ENCODE results near the gene CDK1. TPM values are rescaled to one million over a fixed set of nuclear protein-coding genes. Genes with fewer than 3 reads are reported as not detected.

CDK1 gene
- polyA plus RNA-seq, 1 donor (not counting 4 experiments of a cell fraction or from before 2014, with no cell fraction given): 43.8 TPM

DNA sequence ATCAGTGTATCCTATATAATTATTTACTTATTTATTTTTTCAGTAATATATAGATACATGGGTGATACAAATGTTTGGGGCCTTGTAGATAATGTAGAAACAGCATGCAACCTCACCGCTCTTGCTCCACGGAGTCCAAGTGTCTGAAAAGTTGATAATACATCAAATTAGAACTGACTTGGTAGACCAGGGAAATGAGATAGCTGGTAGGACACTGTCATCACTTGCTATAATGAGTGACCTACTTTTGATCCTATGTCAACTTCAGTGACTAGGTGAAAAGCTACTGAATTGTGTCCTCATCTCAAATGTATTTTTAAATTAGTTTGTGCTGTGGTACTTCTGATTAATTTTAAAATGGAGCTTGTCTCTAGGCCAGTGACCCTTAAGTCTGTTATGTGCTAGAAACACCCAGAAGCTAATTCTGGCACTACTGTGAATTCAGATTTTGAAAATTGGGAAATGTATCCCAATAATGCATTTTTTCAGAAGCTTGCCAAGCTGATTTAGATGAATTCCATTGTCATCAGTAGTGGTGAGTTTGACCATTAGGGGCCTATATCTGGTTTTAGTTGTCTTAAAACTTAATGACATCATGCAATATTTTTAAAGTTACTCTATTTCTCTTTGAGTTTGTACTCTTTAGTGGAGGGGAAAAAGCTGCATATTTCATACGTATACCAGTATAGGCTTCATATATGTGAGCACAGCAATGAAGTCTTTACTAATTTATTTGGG is 17.4 kb downstream of the CDK1 start:
- TF ChIP-seq, protein P1, sequence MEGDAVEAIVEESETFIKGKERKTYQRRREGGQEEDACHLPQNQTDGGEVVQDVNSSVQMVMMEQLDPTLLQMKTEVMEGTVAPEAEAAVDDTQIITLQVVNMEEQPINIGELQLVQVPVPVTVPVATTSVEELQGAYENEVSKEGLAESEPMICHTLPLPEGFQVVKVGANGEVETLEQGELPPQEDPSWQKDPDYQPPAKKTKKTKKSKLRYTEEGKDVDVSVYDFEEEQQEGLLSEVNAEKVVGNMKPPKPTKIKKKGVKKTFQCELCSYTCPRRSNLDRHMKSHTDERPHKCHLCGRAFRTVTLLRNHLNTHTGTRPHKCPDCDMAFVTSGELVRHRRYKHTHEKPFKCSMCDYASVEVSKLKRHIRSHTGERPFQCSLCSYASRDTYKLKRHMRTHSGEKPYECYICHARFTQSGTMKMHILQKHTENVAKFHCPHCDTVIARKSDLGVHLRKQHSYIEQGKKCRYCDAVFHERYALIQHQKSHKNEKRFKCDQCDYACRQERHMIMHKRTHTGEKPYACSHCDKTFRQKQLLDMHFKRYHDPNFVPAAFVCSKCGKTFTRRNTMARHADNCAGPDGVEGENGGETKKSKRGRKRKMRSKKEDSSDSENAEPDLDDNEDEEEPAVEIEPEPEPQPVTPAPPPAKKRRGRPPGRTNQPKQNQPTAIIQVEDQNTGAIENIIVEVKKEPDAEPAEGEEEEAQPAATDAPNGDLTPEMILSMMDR (optimal IDR thresholded peaks at IDR 0.05 in 1 of 3, IDR thresholded peaks at IDR 0.05 in 1 of 3, conservative IDR thresholded peaks at IDR 0.05 in 1 of 3; ENCODE audit: extremely low read depth in 1 of 3, insufficient read depth in 2 of 3, low read length in 3 of 3): no peak
- no peak for TF ChIP-seq EZH2 (IDR thresholded peaks at IDR 0.05; ENCODE audit: low read length)
- dilution Hi-C loops (cut with MboI; ENCODE audit: extremely low pct_ligation_motif_present, low sequenced_read_pairs): no loop called here
- H3K9me3 ChIP-seq (ENCODE audit: control insufficient read depth, low read depth, low read length): no peaks in the 10 kb centered on the region
- H4K20me1 ChIP-seq (ENCODE audit: control insufficient read depth, extremely low read depth, insufficient read depth, low read length): no peaks in the 10 kb centered on the region
- no peak overlapping the region for H3K27ac ChIP-seq (ENCODE audit: control insufficient read depth, insufficient read depth, low read length)
- H3K79me2 ChIP-seq (ENCODE audit: control insufficient read depth, insufficient read depth, low read length): peaks cover 9% of the 10 kb centered on the region
- no peaks in the 10 kb centered on the region for H3K27me3 ChIP-seq (ENCODE audit: control insufficient read depth, extremely low read depth, insufficient read depth, low read length)
- peaks cover 0 to 16% of the 10 kb centered on the region in 2 experiments for H3K36me3 ChIP-seq (ENCODE audit: control insufficient read depth in 2 of 2, extremely low read depth in 1 of 2, insufficient read depth in 2 of 2, low read length in 2 of 2)
- H3K9ac ChIP-seq (ENCODE audit: control insufficient read depth, extremely low read depth, insufficient read depth, low read length): no peak overlapping the region
- FAIRE-seq: no peak
- H3K4me1 ChIP-seq (ENCODE audit: control insufficient read depth, extremely low read depth, insufficient read depth, low read length): no peaks in the 10 kb centered on the region
- H2AFZ ChIP-seq (ENCODE audit: control insufficient read depth, low read length): no peak overlapping the region
- H3K4me2 ChIP-seq (ENCODE audit: control insufficient read depth, extremely low read depth, insufficient read depth, low read depth, low read length): no peak overlapping the region
- H3K9me1 ChIP-seq (ENCODE audit: control insufficient read depth, extremely low read depth, insufficient read depth, low read length): no peaks in the 10 kb centered on the region
- no peak overlapping the region for H3K4me3 ChIP-seq (ENCODE audit: control insufficient read depth in 2 of 3, extremely low read depth in 1 of 3, insufficient read depth in 2 of 3, low read depth in 1 of 3, low read length in 3 of 3)
- no peak for DNase-seq (ENCODE audit: low read depth, low spot score)

DNA sequence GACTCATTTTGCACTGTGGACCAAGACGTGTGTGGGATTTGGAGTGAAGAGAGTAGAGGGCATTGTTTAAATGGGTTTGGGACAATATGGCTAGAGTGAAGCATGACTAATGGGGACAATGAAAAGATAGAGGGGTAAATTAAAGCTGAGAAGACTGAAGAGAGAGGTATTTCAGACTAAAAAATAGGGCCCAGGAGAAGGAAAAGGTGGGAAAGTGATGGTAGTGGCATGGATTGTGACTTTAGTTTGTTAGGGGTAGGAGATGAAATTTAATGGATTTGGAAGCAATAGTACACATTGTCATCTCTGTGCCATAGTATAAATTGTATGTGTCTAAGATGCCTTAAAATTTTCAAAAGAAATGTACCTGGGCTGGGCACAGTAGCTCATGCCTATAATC is 18.2 kb downstream of the CDK1 start:
- no peaks in the 10 kb centered on the region for H4K20me1 ChIP-seq (ENCODE audit: control insufficient read depth, extremely low read depth, insufficient read depth, low read length)
- no peaks in the 10 kb centered on the region for H3K9me1 ChIP-seq (ENCODE audit: control insufficient read depth, extremely low read depth, insufficient read depth, low read length)
- peaks cover 4% of the 10 kb centered on the region for H3K79me2 ChIP-seq (ENCODE audit: control insufficient read depth, insufficient read depth, low read length)
- H3K4me3 ChIP-seq (ENCODE audit: control insufficient read depth in 2 of 3, extremely low read depth in 1 of 3, insufficient read depth in 2 of 3, low read depth in 1 of 3, low read length in 3 of 3): no peak overlapping the region
- no peak overlapping the region for H2AFZ ChIP-seq (ENCODE audit: control insufficient read depth, low read length)
- TF ChIP-seq EZH2 (IDR thresholded peaks at IDR 0.05; ENCODE audit: low read length): no peak
- TF ChIP-seq, protein P1 (optimal IDR thresholded peaks at IDR 0.05 in 1 of 3, IDR thresholded peaks at IDR 0.05 in 1 of 3, conservative IDR thresholded peaks at IDR 0.05 in 1 of 3; ENCODE audit: extremely low read depth in 1 of 3, insufficient read depth in 2 of 3, low read length in 3 of 3): no peak
- no peaks in the 10 kb centered on the region for H3K27me3 ChIP-seq (ENCODE audit: control insufficient read depth, extremely low read depth, insufficient read depth, low read length)
- peaks cover 0 to 16% of the 10 kb centered on the region in 2 experiments for H3K36me3 ChIP-seq (ENCODE audit: control insufficient read depth in 2 of 2, extremely low read depth in 1 of 2, insufficient read depth in 2 of 2, low read length in 2 of 2)
- FAIRE-seq (no peak), DNase-seq (ENCODE audit: low read depth, low spot score) (no peak)
- no peak overlapping the region for H3K9ac ChIP-seq (ENCODE audit: control insufficient read depth, extremely low read depth, insufficient read depth, low read length)
- H3K9me3 ChIP-seq (ENCODE audit: control insufficient read depth, low read depth, low read length): no peaks in the 10 kb centered on the region
- H3K4me1 ChIP-seq (ENCODE audit: control insufficient read depth, extremely low read depth, insufficient read depth, low read length): no peaks in the 10 kb centered on the region
- no peak overlapping the region for H3K4me2 ChIP-seq (ENCODE audit: control insufficient read depth, extremely low read depth, insufficient read depth, low read depth, low read length)
- H3K27ac ChIP-seq (ENCODE audit: control insufficient read depth, insufficient read depth, low read length): no peak overlapping the region
- dilution Hi-C loops (cut with MboI; ENCODE audit: extremely low pct_ligation_motif_present, low sequenced_read_pairs): no loop called here
